HEK293T (cell line): ENCODE data around the gene RHD.
"Not testable (repeated sequence)": the region's sequence is repeated elsewhere in the genome, so short reads cannot be mapped to it uniquely, and the experiment has no call there.

Experiments used
- ARNT ChIP-seq: fragments of 450-650 bp; IDR thresholded peaks from 2 replicates; pipeline ENCODE4 v1.6.1; 2017; ENCODE audit warnings: mild to moderate bottlenecking
- ZNF384 ChIP-seq: fragments of 450-650 bp; IDR thresholded peaks from 2 replicates; pipeline ENCODE4 v1.6.1; 2016

- TF ChIP-seq ZNF384, ARNT: not testable (repeated sequence)
These were observed 12.0 kb upstream of the RHD start for GRCh38 chr1:25260336-25260735.
